Ishikawa (cell line): ENCODE data around the gene RMRP.

Experiments used
- RAD21 ChIP-seq: IDR thresholded peaks from 2 replicates; pipeline ENCODE4 v1.6.1; 2012; ENCODE audit warnings: low read depth
- TF ChIP-seq, protein P1 (sequence below): IDR thresholded peaks from 2 replicates; pipeline ENCODE4 v1.6.1; 2012; ENCODE audit warnings: low read depth, mild to moderate bottlenecking

DNA sequence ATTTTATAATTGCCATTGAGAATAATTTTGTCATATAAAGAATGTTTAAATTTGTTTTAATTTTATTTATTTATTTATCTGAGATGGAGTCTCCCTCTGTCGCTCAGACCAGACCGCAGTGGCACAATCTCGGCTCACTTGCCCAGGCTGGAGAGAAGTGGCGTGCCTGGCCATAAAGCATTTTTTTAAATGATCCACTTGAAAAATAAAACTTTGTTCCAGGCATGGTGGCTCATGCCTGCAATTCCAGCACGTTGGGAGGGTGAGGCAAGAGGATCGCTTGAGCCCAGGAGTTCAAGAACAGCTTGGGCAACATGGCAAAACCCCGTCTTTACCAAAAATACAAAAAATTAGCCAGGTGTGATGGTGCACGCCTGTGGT, 5.0 kb downstream of the RMRP start:
- no peak for TF ChIP-seq RAD21
- TF ChIP-seq, protein P1, sequence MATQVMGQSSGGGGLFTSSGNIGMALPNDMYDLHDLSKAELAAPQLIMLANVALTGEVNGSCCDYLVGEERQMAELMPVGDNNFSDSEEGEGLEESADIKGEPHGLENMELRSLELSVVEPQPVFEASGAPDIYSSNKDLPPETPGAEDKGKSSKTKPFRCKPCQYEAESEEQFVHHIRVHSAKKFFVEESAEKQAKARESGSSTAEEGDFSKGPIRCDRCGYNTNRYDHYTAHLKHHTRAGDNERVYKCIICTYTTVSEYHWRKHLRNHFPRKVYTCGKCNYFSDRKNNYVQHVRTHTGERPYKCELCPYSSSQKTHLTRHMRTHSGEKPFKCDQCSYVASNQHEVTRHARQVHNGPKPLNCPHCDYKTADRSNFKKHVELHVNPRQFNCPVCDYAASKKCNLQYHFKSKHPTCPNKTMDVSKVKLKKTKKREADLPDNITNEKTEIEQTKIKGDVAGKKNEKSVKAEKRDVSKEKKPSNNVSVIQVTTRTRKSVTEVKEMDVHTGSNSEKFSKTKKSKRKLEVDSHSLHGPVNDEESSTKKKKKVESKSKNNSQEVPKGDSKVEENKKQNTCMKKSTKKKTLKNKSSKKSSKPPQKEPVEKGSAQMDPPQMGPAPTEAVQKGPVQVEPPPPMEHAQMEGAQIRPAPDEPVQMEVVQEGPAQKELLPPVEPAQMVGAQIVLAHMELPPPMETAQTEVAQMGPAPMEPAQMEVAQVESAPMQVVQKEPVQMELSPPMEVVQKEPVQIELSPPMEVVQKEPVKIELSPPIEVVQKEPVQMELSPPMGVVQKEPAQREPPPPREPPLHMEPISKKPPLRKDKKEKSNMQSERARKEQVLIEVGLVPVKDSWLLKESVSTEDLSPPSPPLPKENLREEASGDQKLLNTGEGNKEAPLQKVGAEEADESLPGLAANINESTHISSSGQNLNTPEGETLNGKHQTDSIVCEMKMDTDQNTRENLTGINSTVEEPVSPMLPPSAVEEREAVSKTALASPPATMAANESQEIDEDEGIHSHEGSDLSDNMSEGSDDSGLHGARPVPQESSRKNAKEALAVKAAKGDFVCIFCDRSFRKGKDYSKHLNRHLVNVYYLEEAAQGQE: no peak
